Muscle layer of colon (tissue), 2 donors: ENCODE results near the gene TANGO2.

ENCODE experiments used
- H3K27ac ChIP-seq: one replicate; pipeline ENCODE4 v1.7.0; 2013; ENCODE audit warnings: low read depth, mild to moderate bottlenecking, low read length, moderate library complexity
- H3K27me3 ChIP-seq, 2 donors: one replicate each; pipeline ENCODE4 v1.7.0; 2013; ENCODE audit warnings: low read length in 2 of 2, mild to moderate bottlenecking in 2 of 2; ENCODE audit not compliant: insufficient read depth in 2 of 2, control insufficient read depth in 1 of 2
- H3K36me3 ChIP-seq: one replicate; pipeline ENCODE4 v1.7.0; 2013; ENCODE audit warnings: mild to moderate bottlenecking, low read length; ENCODE audit not compliant: insufficient read depth
- H3K4me1 ChIP-seq: one replicate; pipeline ENCODE4 v1.7.0; 2013; ENCODE audit warnings: mild to moderate bottlenecking, low read length; ENCODE audit not compliant: insufficient read depth
- H3K4me3 ChIP-seq, 2 donors: one replicate each; pipeline ENCODE4 v1.7.0; 2013; ENCODE audit warnings: low read length in 2 of 2, low read depth in 1 of 2, mild to moderate bottlenecking in 1 of 2, moderate library complexity in 1 of 2
- H3K9ac ChIP-seq: one replicate; pipeline ENCODE4 v1.7.0; 2013; ENCODE audit warnings: low read length
- H3K9me3 ChIP-seq: one replicate; pipeline ENCODE4 v1.7.0; 2013; ENCODE audit warnings: mild to moderate bottlenecking, low read length
- donor health status: abdominal sarcoma.
- donor health status: Adenocarcinoma of cecum.

The TANGO2 gene

DNA sequence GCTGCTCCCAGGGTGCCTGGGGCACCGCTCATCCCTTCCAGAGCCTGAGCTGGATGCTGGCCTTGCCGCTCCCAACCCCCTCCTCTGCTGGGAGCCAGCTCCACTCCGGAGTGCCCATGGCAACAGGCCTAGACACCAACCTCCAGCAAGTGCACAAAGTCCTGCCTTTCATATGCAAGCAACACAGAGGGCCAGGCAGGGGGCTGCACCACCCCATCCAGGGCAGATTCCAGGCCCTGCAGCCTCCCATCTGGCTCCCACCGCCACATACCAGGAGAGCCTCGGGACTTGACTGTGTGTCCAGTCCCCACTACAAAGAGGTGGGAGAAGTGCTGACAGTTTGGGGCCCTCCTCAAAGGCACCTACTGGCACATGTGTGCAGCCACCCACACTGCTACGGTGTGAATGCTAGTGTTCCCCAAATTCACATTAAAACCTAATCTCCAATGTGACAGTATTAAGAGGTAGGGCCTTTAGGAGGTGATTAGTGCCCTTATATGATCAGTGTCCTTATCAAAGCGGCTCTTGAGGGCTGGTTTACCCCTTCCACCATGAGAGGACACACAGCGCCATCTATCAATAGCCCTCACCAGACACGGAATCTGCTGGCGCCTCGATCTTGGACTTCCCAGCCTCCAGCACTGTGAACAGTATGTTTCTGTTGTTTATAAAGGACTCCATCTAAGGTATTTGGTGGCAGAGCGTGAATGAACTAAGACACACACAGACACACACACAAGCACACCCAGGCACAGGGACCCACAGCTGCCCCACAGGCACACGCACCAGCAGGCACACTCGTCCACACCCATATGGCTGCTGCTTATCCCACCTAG is 20.4 kb upstream of the TANGO2 start:
- no peak overlapping the region for H3K4me3 ChIP-seq
- H3K9ac ChIP-seq = no peak overlapping the region
- no peak overlapping the region for H3K27ac ChIP-seq
- H3K9me3 ChIP-seq = no peaks in the 10 kb centered on the region
- no peaks in the 10 kb centered on the region for H3K27me3 ChIP-seq
- H3K4me1 ChIP-seq = peaks cover 31% of the 10 kb centered on the region
- no peaks in the 10 kb centered on the region for H3K36me3 ChIP-seq

DNA sequence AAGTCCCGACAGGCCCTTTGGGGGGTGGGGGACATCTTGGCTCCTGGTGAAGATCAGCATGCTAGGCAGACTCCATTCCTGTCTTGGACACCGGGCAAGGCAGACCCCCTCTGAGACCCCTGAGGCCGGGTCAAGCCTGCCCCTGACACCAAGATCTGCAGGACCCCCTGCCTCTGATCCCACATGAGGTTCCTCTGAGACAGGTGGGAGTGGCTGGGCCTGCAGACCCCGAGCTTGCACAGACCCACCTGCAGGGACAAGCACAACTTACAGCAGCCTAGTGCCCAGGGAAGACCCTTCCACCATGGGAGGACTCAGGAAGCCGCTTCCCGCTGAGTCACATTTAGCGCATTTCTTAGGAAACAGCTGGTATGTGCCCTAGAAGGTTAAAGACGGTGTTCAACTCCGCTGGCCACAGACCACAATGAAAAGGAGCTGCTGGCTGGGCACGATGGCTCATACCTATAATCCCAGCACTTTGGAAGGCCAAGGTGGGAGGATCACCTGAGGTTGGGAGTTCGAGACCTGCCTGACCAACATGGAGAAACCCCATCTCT is 19.8 kb upstream of the TANGO2 start:
- H3K4me3 ChIP-seq = no peak overlapping the region
- H3K27me3 ChIP-seq = no peaks in the 10 kb centered on the region
- no peaks in the 10 kb centered on the region for H3K36me3 ChIP-seq
- H3K9me3 ChIP-seq = no peaks in the 10 kb centered on the region
- peaks cover 26% of the 10 kb centered on the region for H3K4me1 ChIP-seq
- no peak overlapping the region for H3K9ac ChIP-seq
- H3K27ac ChIP-seq = no peak overlapping the region

DNA sequence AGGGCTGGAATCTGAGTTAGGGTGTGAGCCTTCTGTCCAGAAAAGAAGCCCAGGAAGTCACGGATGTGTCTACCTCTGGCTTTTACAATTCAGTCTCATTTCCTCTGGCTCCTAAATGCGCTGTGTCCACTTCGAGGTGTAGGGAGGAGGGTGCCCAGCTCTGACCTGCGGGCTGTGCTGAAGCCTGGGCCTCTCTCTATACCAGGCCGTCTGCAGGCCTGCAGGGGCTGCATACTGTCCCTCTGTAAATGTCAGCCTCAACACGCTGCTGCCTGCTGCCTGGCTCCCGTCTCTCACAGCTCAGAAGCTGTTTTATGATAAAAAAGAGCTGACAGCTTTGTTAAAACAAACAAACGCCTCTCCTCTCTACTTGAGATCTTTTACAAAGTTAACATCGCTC is 18.8 kb upstream of the TANGO2 start:
- H3K9me3 ChIP-seq = no peaks in the 10 kb centered on the region
- no peak overlapping the region for H3K27ac ChIP-seq
- H3K9ac ChIP-seq = no peak overlapping the region
- peaks cover 26% of the 10 kb centered on the region for H3K4me1 ChIP-seq
- no peak overlapping the region for H3K4me3 ChIP-seq
- H3K36me3 ChIP-seq = no peaks in the 10 kb centered on the region
- no peaks in the 10 kb centered on the region for H3K27me3 ChIP-seq

GRCh38 chr22:20002636-20003035 is 18.3 kb upstream of the TANGO2 start:
- Histone ChIP-seq H3K27ac (no peak overlapping the region), H3K36me3 (no peaks in the 10 kb centered on the region), H3K27me3 (no peaks in the 10 kb centered on the region), H3K4me3 (no peak overlapping the region), H3K9ac (no peak overlapping the region), H3K9me3 (no peaks in the 10 kb centered on the region), H3K4me1 (peaks cover 26% of the 10 kb centered on the region)

GRCh38 chr22:20003304-20003703 is 17.6 kb upstream of the TANGO2 start:
- no peak overlapping the region for H3K27ac ChIP-seq
- H3K4me1 ChIP-seq = peaks cover 26% of the 10 kb centered on the region
- no peaks in the 10 kb centered on the region for H3K9me3 ChIP-seq
- H3K9ac ChIP-seq = no peak overlapping the region
- H3K4me3 ChIP-seq = no peak overlapping the region
- no peaks in the 10 kb centered on the region for H3K36me3 ChIP-seq
- H3K27me3 ChIP-seq = no peaks in the 10 kb centered on the region

- Histone ChIP-seq H3K9ac (no peak overlapping the region), H3K4me1 (peaks cover 17% of the 10 kb centered on the region), H3K9me3 (no peaks in the 10 kb centered on the region), H3K27me3 (no peaks in the 10 kb centered on the region), H3K27ac (no peak overlapping the region), H3K36me3 (no peaks in the 10 kb centered on the region), H3K4me3 (no peak overlapping the region)
Measured at GRCh38 chr22:20004464-20004863, 16.4 kb upstream of the TANGO2 start.

- no peaks in the 10 kb centered on the region for H3K27me3 ChIP-seq
- H3K27ac ChIP-seq = no peak overlapping the region
- H3K4me1 ChIP-seq = peaks cover 6% of the 10 kb centered on the region
- H3K4me3 ChIP-seq = no peak overlapping the region
- no peaks in the 10 kb centered on the region for H3K36me3 ChIP-seq
- no peak overlapping the region for H3K9ac ChIP-seq
- H3K9me3 ChIP-seq = no peaks in the 10 kb centered on the region
Measured at GRCh38 chr22:20008221-20008995, 12.5 kb upstream of the TANGO2 start.

DNA sequence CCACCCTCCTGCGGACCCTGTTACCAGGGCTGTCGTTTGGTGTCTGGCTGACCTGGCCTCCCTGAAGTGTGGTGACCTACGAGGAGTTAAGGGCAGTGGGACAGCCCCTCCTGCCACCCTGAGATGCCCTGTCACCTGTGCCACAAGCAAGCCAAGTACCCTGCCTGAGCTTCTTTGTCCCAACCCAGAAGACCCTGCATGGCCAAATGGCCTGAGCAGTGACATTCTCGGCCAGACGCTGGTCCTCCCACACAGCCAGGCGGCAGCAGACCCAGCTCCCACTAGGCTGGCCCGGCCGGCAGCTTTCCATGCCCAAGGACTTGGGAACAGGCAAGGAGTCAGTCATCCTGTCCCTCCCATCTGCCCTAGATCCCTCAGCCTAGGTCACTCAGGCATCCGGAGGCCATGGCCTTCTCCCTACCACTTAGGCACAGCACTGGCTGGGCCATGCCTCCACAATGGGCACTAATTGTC is 11.9 kb upstream of the TANGO2 start:
- H3K27ac ChIP-seq = no peak overlapping the region
- no peaks in the 10 kb centered on the region for H3K9me3 ChIP-seq
- peaks cover 9% of the 10 kb centered on the region for H3K4me1 ChIP-seq
- H3K27me3 ChIP-seq = no peaks in the 10 kb centered on the region
- H3K4me3 ChIP-seq = no peak overlapping the region
- no peaks in the 10 kb centered on the region for H3K36me3 ChIP-seq
- H3K9ac ChIP-seq = no peak overlapping the region

- Histone ChIP-seq H3K9me3 (no peaks in the 10 kb centered on the region), H3K27me3 (no peaks in the 10 kb centered on the region), H3K27ac (no peak overlapping the region), H3K9ac (no peak overlapping the region), H3K36me3 (no peaks in the 10 kb centered on the region), H3K4me3 (no peak overlapping the region), H3K4me1 (peaks cover 9% of the 10 kb centered on the region)
Measured at GRCh38 chr22:20009582-20010306, 11.2 kb upstream of the TANGO2 start.

GRCh38 chr22:20010307-20011122 is 10.4 kb upstream of the TANGO2 start:
- H3K4me1 ChIP-seq = peaks cover 9% of the 10 kb centered on the region
- H3K9me3 ChIP-seq = no peaks in the 10 kb centered on the region
- H3K9ac ChIP-seq = no peak overlapping the region
- no peak overlapping the region for H3K27ac ChIP-seq
- no peak overlapping the region for H3K4me3 ChIP-seq
- no peaks in the 10 kb centered on the region for H3K36me3 ChIP-seq
- no peaks in the 10 kb centered on the region for H3K27me3 ChIP-seq
